Stimulated activated CD4-positive, alpha-beta T cell treated with anti-CD3 and anti-CD28 coated beads, Interleukin-1b, Interleukin-23, amount 100 ng/mL, for 24 hours (primary cell): Measurements from ENCODE around the gene PALD1.
"Not testable (repeated sequence)": the region's sequence is repeated elsewhere in the genome, so short reads cannot be mapped to it uniquely, and the experiment has no call there.

Experiments used
- DNase-seq, 4 experiments: peaks; one replicate each; pipeline ENCODE4 v3.0.0-alpha.2; 2020; ENCODE audit warnings: low read depth in 4 of 4, low spot score in 1 of 4

The PALD1 gene

GRCh38 chr10:70600512-70601395 lies 122.2 kb downstream of the PALD1 start:
- no peak for DNase-seq

GRCh38 chr10:70601746-70602145 lies 123.2 kb downstream of the PALD1 start:
- DNase-seq: no peak

- peak in 3 of 4 experiments; percentile 26 to 68 (median 41) for DNase-seq
Observed at GRCh38 chr10:70602665-70603448, 124.3 kb downstream of the PALD1 start, which contains the start of gene PRF1. TSS of gene PRF1 (minus strand) at chr10:70602741. CDS start at chr10:70600902, 1,839 bp downstream.

- no peak for DNase-seq
Observed at GRCh38 chr10:70603449-70603801, 124.9 kb downstream of the PALD1 start.

- no peak for DNase-seq
Observed at GRCh38 chr10:70604106-70604505, 125.5 kb downstream of the PALD1 start.

- DNase-seq: no peak
Observed at GRCh38 chr10:70605161-70605560, 126.6 kb downstream of the PALD1 start.

GRCh38 chr10:70607936-70608335 lies 129.4 kb downstream of the PALD1 start:
- no peak for DNase-seq

GRCh38 chr10:70613941-70614340 lies 135.4 kb downstream of the PALD1 start:
- no peak for DNase-seq

- DNase-seq: not testable (repeated sequence)
Observed at GRCh38 chr10:70614364-70614763, 135.8 kb downstream of the PALD1 start.

- DNase-seq: no peak
Observed at GRCh38 chr10:70615211-70615610, 136.6 kb downstream of the PALD1 start.

- DNase-seq: no peak
Observed at GRCh38 chr10:70615784-70616522, 137.4 kb downstream of the PALD1 start.

- no peak for DNase-seq
Observed at GRCh38 chr10:70616761-70617160, 138.2 kb downstream of the PALD1 start.
